A549 (cell line): ENCODE measurements around the gene GATA2.

ENCODE experiments used
- CHD2 ChIP-seq: fragments of 150-350 bp; IDR thresholded peaks from 2 replicates; pipeline ENCODE4 v1.6.1; 2014; ENCODE audit warnings: low read length; ENCODE audit not compliant: partially characterized antibody
- KDM1A ChIP-seq: fragments of 200-600 bp; sonication (generic); IDR thresholded peaks from 2 replicates; pipeline ENCODE4 v1.6.1; 2016; ENCODE audit warnings: low read depth, mild to moderate bottlenecking
- MYC ChIP-seq: IDR thresholded peaks from 2 replicates; pipeline ENCODE4 v1.6.1; 2012; ENCODE audit warnings: mild to moderate bottlenecking, inconsistent platforms, low read length, improper control_type of control experiment, borderline replicate concordance
- PHF8 ChIP-seq: fragments of 200-600 bp; sonication (generic); IDR thresholded peaks from 2 replicates; pipeline ENCODE4 v1.6.1; 2016; ENCODE audit warnings: low read depth, mild to moderate bottlenecking, antibody characterized with exemption, moderate library complexity, borderline replicate concordance
- POLR2A ChIP-seq: IDR thresholded peaks from 2 replicates; pipeline ENCODE4 v1.6.1; 2012; ENCODE audit warnings: mild to moderate bottlenecking, low read length
- RNF2 ChIP-seq: fragments of 200-600 bp; sonication (generic); IDR thresholded peaks from 2 replicates; pipeline ENCODE4 v1.6.1; 2016; ENCODE audit warnings: low read depth, mild to moderate bottlenecking, antibody characterized with exemption, moderate library complexity, borderline replicate concordance
- SREBF2 ChIP-seq: fragments of 450-650 bp; IDR thresholded peaks from 2 replicates; pipeline ENCODE4 v1.6.1; 2014; ENCODE audit warnings: mild to moderate bottlenecking, moderate library complexity
- TF ChIP-seq, protein P1 (sequence below): fragments of >200 bp; sonication (Bioruptor Twin); formaldehyde crosslinking; IDR thresholded peaks from 3 replicates; pipeline ENCODE4 v1.5.1; 2016
- TF ChIP-seq, protein P2 (sequence below): IDR thresholded peaks from 2 replicates; pipeline ENCODE4 v1.6.1; 2012

- TF ChIP-seq POLR2A = no peak
- TF ChIP-seq MYC = no peak
- TF ChIP-seq, protein P1, sequence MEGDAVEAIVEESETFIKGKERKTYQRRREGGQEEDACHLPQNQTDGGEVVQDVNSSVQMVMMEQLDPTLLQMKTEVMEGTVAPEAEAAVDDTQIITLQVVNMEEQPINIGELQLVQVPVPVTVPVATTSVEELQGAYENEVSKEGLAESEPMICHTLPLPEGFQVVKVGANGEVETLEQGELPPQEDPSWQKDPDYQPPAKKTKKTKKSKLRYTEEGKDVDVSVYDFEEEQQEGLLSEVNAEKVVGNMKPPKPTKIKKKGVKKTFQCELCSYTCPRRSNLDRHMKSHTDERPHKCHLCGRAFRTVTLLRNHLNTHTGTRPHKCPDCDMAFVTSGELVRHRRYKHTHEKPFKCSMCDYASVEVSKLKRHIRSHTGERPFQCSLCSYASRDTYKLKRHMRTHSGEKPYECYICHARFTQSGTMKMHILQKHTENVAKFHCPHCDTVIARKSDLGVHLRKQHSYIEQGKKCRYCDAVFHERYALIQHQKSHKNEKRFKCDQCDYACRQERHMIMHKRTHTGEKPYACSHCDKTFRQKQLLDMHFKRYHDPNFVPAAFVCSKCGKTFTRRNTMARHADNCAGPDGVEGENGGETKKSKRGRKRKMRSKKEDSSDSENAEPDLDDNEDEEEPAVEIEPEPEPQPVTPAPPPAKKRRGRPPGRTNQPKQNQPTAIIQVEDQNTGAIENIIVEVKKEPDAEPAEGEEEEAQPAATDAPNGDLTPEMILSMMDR = no peak
- no peak for TF ChIP-seq PHF8
- TF ChIP-seq CHD2 = no peak
- TF ChIP-seq, protein P2, sequence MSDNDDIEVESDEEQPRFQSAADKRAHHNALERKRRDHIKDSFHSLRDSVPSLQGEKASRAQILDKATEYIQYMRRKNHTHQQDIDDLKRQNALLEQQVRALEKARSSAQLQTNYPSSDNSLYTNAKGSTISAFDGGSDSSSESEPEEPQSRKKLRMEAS = no peak
- no peak for TF ChIP-seq SREBF2
- TF ChIP-seq RNF2 = no peak
- TF ChIP-seq KDM1A = no peak
Observed at GRCh38 chr3:128486681-128487537, 6.1 kb downstream of the GATA2 start.
